GM18909 (cell line): ENCODE measurements around the gene VNN1.

Experiments
- ATAC-seq: cut with Tn5 transposase; IDR thresholded peaks from one replicate; pipeline ENCODE4 v1.9.1; 2021; ENCODE audit warnings: mild to moderate bottlenecking; ENCODE audit not compliant: unreplicated experiment, poor library complexity

VNN1 gene, protein sequence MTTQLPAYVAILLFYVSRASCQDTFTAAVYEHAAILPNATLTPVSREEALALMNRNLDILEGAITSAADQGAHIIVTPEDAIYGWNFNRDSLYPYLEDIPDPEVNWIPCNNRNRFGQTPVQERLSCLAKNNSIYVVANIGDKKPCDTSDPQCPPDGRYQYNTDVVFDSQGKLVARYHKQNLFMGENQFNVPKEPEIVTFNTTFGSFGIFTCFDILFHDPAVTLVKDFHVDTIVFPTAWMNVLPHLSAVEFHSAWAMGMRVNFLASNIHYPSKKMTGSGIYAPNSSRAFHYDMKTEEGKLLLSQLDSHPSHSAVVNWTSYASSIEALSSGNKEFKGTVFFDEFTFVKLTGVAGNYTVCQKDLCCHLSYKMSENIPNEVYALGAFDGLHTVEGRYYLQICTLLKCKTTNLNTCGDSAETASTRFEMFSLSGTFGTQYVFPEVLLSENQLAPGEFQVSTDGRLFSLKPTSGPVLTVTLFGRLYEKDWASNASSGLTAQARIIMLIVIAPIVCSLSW

DNA sequence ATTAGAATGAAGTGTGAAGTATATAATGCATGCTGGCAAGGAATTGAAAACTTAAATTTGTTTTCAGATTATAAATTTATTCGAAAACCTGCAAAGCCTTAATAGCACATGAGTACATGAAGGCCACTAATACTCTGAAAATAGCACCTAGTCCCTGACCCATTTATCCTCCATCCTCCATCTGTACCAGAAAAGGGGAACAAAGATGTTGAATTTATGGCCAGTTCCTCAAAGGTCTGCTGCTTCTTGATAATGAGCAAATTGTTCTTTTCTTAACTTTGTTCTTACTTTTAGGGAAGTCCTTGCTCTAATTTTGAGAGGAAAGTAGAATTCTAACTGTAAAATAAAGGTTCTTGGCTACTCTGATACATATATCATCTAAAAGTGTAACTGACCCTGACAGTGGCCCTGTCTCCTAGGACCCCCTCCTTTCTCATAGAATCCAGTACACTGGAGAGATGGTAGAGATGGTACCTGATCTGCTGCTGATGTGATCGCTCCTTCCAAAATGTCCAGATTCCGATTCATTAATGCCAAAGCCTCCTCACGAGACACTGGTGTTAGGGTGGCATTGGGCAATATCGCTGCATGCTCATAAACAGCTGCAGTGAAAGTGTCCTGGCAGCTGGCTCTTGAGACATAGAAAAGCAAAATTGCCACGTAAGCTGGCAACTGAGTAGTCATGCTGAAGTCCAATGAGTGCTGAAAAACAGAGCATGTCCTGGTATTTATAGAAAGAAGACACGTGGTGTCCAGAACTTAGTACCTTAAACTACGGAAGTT is at the start of gene VNN1:
VNN1 (minus strand) TSS at position 704 of the 783 bp plus-strand sequence; CDS start at position 684, 20 bp downstream.
- ATAC-seq = peak; percentile 80

DNA sequence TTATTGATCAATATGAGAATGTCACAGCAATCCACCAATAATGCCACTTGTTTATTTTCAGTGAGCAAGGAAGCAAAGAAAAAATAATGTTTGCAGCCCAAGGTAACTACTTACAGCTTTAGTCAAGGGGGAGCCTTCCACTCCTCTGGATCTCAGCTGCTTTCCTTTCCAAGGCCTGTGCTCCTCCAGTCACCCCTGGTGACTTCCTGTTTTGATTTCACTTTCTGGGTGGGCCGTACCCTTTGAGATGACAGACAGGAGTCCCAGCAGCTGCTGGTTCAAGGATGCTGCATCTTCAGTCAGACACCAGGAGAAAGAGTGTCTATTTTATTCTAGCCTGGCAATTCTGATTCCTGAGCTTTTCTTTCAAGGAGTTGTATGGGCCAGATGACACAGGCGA is 49.4 kb upstream of the VNN1 start:
- peak; percentile 95 for ATAC-seq

DNA sequence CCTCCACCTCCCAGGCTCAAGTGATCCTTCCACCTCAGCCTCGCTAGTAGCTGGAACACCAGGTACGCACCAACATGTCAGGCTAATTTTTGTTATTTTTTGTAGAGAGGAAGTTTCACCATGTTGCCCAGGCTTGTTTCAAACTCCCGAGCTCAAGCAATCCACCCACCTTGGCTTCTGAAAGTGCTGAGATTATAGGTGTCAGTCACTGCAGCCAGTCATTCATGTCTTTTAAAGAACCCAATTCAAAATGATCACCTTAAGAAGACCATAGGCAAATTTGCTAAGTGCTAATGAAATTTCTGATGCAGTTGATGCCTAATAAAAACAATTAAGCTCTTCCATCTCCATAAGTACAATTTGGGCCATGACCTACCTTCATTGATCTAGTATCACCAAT is 46.4 kb upstream of the VNN1 start:
- no peak for ATAC-seq

DNA sequence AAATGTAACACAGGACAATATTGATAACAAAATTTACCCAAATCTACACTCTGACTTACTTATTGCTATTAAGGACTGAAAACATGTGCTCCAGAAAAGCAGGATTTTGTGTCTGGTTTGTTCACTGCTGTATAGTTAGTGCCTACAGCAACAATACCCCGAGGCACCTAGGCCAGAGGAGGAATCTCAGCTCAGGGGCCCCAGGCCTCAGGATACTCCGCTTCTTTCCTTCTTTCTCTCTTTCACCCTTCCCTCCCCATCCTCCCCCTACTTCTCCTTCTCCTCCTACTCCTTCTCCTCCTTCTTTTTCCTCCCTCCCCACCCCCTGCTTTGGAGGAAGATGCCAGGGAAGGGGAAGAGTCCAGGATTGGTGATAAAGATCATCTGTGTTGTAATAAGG is 44.8 kb upstream of the VNN1 start:
- no peak for ATAC-seq

DNA sequence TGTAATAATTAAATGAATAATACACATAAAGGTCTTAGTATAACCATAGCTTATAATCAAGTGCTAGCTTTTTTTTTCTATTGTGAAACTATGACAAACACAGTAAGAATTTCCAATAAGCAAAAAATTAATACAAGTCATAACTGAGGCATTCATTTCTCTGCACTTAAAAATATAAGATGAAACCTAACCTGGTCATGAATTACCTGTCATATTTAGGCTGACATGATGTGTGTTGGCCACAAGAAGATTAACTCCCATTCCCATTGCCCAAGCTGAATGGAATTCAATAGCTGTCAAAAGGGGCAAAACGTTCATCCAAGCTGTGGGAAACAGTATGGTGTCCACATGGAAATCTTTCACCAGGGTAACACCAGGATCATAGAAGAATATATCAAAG is 38.4 kb upstream of the VNN1 start:
- ATAC-seq = no peak

DNA sequence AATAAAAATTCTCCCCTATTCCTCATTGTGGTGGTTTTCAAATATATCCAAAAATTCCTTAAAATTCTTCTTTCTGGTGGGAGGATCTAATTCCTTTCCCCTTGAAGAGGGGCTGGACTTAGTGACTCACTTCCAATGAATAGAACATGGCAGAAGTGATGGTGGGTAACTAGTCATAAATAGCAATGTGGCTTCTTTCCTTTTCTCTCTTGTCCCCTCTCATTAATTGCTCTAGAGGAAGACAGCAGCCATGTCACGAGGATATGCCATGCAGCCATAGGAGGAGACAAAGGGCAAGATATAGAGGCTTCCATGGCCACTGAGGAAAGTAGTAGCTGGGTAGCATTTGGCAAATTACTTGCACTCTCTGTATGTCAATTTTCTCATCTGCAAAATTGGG is 38.0 kb upstream of the VNN1 start:
- ATAC-seq = no peak

DNA sequence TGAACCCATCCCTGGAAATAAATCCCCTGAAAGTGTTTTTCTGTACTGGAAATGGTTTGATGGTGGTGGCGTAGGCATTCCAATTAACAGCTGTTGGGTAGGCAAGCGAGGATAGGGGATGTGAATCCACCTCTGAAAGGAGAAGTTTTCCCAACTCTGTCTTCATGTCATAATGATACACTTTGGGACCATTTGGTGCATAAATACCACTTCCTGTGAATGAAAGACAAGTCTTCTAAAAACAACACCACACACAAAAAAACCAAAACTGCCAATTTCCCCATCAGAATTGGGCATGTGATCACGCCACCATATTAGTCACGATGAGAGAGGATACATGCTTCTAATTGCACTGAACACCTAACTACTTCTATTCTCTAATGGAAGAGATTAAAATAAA is 37.5 kb upstream of the VNN1 start:
- peak; percentile 36 for ATAC-seq

DNA sequence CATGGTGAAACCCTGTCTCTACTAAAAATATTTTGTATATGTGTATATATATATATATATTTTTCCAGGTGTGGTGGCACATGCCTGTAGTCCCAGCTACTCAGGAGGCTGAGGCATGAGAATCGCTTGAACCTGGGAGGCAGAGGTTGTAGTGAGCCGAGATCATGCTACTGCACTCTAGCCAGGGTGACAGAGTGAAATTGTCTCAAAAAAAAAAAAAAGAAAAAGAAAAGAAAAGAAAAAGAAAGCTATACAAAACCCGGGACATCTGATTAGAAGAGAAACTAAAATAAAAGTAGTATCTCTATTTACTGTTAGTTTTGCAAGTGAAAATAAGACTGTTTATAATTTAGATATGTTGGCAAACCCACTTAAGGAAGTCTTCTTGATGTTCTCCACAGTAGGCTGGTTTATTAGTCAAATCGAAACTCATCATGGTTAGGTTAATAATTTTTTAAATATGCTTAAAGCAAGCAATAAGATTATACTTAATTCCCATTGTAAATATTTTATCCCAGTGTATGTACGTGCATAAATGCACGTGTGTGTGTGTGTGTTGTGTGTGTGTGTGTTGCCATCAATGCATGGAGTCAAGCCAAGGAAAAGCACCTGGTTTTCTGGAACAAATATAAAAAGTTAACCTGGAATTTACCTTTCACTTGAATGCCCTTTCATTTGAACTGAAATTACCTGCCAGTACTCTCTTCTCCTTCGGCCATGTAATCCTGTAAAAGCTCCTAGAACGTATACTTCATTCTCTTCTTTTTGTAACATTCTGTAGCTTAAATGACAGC is 36.8 kb upstream of the VNN1 start:
- ATAC-seq = peak; percentile 89

DNA sequence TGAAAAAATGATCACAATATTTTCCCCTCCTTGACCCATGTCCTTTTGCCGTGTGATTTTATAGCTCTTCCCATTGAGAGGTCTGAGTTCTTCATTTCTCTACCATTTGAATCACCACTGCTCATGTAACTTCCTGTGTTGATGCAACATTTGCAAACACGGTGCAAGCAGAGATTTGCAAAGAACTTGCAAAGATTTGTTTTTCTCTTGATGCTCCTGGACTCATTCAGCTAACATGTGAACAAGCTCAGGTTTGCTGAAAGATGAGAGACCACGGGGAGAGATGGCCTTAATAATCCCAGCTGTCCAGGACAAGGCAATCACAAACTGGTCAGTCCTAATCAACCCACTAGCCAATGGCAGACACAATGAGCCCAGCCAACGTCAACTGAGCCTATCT is 35.3 kb upstream of the VNN1 start:
- no peak for ATAC-seq

DNA sequence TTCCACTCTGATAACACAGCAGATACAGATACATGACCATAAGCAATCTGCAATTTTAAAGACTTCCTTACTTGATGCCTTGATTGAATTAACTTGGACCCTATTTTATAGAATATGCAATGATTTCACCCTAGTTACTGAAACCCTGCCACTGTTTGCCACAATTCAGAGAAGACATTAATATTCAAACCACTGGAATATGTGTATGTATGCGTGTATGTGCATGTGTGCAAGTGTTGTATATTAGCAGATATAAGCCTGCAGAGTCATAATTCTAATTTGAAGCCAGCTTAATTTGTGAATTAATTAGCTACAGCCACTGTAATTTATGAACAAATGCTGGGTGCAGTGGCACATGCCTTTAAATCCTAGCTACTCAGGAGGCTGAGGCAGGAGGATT is 34.6 kb upstream of the VNN1 start:
- no peak for ATAC-seq

DNA sequence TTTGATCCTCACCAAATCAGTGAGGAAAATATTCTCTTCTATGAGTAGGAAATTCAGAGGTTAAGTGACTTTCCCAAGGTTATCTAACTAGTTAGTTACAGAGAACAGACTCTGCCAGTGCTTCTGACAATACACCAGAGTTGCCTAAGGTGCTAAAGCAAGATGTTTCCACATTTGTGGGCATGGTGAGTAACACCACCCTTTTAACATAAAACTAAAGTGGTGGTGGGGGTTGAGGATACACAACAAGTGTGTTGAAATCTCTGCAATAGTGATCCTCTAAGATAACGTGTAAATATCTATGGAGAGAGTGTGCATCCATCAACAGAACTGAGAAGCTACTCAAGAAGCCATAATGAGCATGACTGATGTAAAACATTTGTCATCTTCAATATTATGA is 32.2 kb upstream of the VNN1 start:
- ATAC-seq = no peak

DNA sequence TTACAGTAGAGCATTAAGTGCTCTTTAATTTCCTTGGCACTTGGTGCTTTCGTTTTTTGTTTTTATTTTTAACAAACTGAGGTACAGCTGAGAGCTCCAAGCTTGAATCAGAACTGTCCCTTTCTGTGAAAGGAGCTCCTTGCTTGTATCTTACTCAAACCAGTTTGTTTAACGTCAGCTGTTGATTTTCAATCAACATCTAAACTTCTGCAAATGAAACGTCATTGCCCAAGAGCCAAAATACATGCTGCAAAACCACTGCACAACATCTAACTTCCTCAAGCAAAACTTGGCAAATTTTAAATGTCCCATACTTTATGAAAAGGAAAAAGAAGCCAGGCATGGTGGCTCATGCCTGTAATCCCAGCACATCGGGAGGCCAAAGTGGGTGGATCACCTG is 28.6 kb upstream of the VNN1 start:
- no peak for ATAC-seq

DNA sequence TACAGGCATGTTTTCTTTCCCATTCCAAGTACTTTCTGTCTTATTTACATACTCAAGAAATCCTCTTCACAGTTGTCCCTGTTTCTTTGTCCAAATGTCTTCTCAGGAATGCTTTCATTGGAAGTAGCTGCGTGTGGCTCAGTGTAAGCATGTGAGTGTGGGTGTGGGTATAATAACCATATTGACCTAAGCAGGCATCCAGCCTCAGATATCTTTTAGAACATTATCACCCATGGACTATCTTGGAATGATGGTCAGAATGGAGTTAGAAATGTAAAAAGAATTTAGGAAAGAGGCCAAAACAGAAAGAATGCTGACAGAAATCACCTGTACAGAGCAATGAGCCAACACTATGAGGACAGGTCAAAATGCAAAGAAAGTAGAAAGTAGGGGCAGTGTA is 27.4 kb upstream of the VNN1 start:
- ATAC-seq = no peak

DNA sequence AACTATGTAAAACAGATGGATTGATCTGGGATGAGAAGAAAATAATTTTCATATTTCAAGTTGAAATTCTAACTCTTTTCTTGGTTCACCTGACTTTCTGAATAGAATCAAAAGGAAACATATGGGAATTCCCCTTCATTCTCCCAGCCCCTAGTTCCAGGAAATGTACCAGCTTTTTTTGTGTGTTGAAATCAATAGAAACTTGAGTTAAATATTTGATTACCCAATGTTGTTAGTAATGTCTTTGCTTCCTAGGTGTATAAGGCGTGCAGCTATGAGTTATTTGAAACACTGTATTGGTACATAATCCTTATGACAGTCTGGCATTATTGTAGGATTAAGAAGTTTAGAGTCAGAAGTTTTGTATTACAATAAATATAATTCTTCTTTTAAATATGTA is 22.4 kb upstream of the VNN1 start:
- no peak for ATAC-seq

DNA sequence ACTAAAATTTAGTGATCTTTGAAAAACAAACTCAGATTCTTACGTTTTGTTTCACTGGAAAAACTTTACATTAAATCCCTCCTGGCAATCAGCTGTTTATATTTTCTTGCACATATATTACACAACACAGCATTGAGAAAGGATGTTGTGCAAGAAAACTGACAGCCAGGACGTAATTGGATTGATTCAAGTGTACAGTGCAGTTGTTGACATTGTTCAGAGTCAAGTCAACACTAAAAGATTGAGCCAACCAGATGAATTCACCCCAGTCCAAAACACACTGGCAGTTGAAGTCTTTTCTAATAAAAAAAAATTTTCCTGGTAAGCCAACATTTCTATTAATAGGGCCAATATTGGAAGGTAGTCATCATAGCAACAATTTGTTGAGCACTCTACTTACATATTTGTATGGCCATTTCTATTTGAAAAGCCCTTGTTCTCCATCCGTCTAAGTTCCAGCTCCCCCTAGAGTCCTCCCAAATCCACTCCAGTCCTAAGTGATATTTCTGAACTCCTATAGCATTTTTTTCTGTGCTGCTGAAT is 20.9 kb upstream of the VNN1 start:
- no peak for ATAC-seq

DNA sequence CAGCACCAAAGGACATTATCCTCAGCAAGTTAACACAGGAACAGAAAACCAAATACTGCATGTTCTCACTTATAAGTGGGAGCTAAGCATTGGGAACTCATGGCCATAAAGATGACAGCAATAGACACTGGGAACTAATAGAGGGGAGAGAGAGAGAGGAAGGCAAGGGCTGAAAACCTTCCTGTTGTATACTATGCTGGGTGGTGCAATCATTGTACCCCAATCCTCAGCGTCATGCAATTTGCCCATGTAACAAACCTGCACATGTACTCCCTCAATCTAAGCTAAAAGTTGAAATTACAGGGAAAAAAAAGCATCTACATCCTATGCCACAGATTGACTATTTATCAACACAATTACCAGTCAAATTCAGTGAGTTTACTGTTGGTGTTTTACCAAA is 20.0 kb upstream of the VNN1 start:
- no peak for ATAC-seq

DNA sequence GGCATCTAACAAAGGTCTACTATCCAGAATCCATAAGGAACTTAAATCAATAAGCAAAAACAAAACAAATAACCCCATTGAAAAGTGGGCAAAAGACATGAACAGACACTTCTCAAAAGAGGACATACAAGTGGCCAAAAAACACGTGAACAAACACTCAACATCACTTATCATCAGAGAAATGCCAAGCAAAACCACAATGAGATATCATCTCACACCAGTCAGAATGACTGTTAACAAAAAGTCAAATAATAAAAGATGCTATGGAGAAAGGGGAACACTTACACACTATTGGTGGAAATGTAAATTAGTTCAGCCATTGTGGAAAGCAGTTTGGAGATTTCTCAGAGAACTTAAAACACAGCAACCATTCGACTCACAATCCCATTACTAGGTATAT is 19.4 kb upstream of the VNN1 start:
- ATAC-seq = no peak

DNA sequence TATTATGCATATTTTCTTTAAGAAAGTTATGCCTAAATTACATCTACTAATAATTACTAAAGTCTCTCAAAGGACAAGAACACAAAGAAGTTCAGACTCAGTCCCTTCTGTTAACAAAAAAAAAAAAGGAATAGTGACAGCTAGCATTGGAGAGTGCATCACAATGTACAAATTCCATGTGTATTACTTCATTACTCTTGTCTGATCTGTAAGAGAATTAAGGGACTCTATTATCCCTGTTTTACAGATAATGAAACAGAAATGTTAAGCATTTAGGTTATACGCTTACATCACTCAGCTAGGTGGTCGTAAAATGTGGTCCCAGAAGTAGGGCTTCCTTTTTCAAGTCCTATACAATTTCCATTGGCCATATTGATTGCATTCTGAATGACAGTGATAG is 17.2 kb upstream of the VNN1 start:
- no peak for ATAC-seq

DNA sequence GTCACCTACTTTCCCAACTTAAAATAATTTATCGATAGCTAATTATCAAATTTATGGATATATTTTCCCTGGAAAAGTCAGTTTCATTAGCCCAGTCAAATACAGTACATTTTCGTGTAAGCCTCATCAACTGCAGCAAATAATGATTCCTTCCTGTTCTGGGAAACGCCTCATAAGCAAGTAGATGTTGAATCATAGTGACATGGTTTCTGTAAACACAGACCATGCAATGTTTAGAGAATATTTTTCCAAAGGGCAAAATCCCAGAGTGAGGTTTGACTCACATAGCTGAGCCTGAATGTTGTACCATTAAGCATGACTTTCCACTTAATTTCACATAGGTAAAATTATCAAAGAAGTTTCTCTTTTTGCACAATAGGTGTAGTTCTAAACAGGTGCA is 16.7 kb upstream of the VNN1 start:
- ATAC-seq = no peak

DNA sequence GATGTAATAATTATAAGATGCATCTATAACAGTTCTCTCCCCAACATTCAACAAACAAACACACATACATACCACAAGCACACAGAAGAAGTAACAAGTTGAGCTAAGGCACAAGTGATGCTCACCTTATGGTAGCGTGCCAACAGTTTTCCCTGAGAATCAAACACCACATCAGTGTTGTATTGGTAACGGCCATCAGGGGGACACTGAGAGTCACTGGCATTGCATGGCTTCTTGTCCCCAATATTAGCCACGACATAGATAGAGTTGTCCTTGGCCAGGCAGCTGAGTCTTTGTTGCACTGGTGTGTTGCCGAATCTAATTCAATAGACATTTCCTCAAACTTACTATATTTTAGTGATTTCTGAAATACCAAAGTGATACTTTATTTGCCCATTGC is 14.8 kb upstream of the VNN1 start:
- no peak for ATAC-seq

DNA sequence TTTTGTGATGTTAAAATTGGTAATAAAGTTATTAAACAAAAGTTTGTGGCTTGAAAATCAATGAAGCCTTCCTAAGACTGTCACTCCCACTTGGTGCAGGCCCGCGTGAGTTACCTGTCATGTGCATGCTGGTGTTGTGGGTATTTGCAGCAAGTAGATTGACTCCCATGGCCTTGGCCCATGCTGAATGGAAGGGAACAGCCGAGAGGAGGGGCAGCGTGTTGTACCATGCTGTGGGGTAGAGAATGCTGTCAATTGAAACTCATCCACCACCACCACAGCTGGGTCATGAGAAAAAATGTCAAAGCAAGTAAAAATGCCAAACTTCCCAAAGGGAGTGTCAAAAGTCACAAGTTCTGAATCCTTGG is 12.7 kb upstream of the VNN1 start:
- ATAC-seq = no peak
